Astrocyte of the cerebellum (primary cell): ENCODE measurements around the gene KISS1.
A peak's percentile ranks its signal among the peaks of the same experiment; 100 is the strongest.

Source experiments
- DNase-seq: peaks from one replicate; pipeline ENCODE4 v3.0.0-alpha.2; 2011; ENCODE audit warnings: low read depth
- H3K4me3 ChIP-seq: 2 replicates; pipeline ENCODE4 v1.5.1; 2011; ENCODE audit warnings: mild to moderate bottlenecking, low read depth, low read length, moderate library complexity
- in situ Hi-C: cut with HindIII; loops from 2 replicates; pipeline ENCODE4 v1.10.0; 2017; ENCODE audit warnings: low sequenced_read_pairs
- TF ChIP-seq, protein P1 (sequence below): IDR thresholded peaks from 2 replicates; pipeline ENCODE4 v1.5.1; 2012; ENCODE audit warnings: low read length, low read depth, moderate library complexity, mild to moderate bottlenecking; ENCODE audit errors: missing control alignments

Gene KISS1

GRCh38 chr1:204218552-204218951, 22.3 kb upstream of the KISS1 start:
- DNase-seq, result no peak
- TF ChIP-seq, protein P1, sequence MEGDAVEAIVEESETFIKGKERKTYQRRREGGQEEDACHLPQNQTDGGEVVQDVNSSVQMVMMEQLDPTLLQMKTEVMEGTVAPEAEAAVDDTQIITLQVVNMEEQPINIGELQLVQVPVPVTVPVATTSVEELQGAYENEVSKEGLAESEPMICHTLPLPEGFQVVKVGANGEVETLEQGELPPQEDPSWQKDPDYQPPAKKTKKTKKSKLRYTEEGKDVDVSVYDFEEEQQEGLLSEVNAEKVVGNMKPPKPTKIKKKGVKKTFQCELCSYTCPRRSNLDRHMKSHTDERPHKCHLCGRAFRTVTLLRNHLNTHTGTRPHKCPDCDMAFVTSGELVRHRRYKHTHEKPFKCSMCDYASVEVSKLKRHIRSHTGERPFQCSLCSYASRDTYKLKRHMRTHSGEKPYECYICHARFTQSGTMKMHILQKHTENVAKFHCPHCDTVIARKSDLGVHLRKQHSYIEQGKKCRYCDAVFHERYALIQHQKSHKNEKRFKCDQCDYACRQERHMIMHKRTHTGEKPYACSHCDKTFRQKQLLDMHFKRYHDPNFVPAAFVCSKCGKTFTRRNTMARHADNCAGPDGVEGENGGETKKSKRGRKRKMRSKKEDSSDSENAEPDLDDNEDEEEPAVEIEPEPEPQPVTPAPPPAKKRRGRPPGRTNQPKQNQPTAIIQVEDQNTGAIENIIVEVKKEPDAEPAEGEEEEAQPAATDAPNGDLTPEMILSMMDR, result no peak
- in situ Hi-C loops, result loop anchor here (5.0 to 10.0 kb wide), 2 partner anchors 34 to 146 kb away; no protein-coding TSS in a partner anchor
- no peak overlapping the region for H3K4me3 ChIP-seq

DNA sequence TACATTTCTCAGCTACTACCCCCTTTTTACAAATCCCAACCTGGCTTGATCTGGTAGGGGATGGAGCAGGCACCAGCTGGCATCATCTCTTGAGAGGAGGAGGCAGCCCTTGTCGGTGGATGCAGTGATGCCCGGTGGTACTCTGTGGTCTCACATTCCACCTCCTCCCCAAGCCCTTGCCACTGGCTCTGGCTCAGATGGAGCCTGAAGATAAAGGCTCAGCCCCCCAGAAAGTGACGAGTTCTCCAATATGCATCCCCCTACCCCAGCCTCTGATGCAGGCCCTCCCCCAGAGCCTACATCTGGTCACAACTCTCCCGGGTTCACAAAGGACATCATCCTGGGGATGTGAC, 21.3 kb upstream of the KISS1 start:
- TF ChIP-seq, protein P1, result no peak
- DNase-seq, result no peak
- H3K4me3 ChIP-seq, result no peak overlapping the region
- in situ Hi-C loops, result loop anchor here (5.0 to 10.0 kb wide), 2 partner anchors 35 to 147 kb away; no protein-coding TSS in a partner anchor

GRCh38 chr1:204216880-204217647, 20.8 kb upstream of the KISS1 start:
- in situ Hi-C loops, result loop anchor here (5.0 to 10.0 kb wide), 2 partner anchors 35 to 148 kb away; no protein-coding TSS in a partner anchor
- no peak overlapping the region for H3K4me3 ChIP-seq
- no peak for DNase-seq
- TF ChIP-seq, protein P1, result no peak

- in situ Hi-C loops, result loop anchor here (5.0 to 10.0 kb wide), 2 partner anchors 36 to 149 kb away; no protein-coding TSS in a partner anchor
- no peak overlapping the region for H3K4me3 ChIP-seq
- TF ChIP-seq, protein P1, result no peak
- DNase-seq, result no peak
These were observed 19.9 kb upstream of the KISS1 start for GRCh38 chr1:204216236-204216635.

- peak; percentile 71 for DNase-seq
- TF ChIP-seq, protein P1, result peak; percentile 88
- in situ Hi-C loops, result loop anchor here (5.0 to 10.0 kb wide), 2 partner anchors 57 to 151 kb away; no protein-coding TSS in a partner anchor
- H3K4me3 ChIP-seq, result peak within 1 kb of the TSS; percentile 7
These were observed 17.7 kb upstream of the KISS1 start, which contains the start of gene GOLT1A for GRCh38 chr1:204213668-204214662. Gene GOLT1A (minus strand): TSS chr1:204213988. CDS start chr1:204213906, 82 bp downstream.

- DNase-seq, result no peak
- TF ChIP-seq, protein P1, result no peak
- in situ Hi-C loops, result loop anchor here (5.0 to 10.0 kb wide), 2 partner anchors 55 to 152 kb away; no protein-coding TSS in a partner anchor
- H3K4me3 ChIP-seq, result no peak overlapping the region
These were observed 16.4 kb upstream of the KISS1 start for GRCh38 chr1:204212715-204213114.
